Spinal cord (tissue), 10 donors: Measurements from ENCODE around the gene MGA. TPM values are rescaled to one million over a fixed set of nuclear protein-coding genes. Genes with fewer than 3 reads are reported as not detected.

Source experiments
- DNase-seq, 6 donors: peaks; one replicate each; pipeline versions ENCODE4 v3.0.0 to v3.0.0-alpha.2; 2013 to 2015; ENCODE audit warnings: low spot score in 6 of 6, low read depth in 4 of 6
- H3K27ac ChIP-seq: one replicate; pipeline ENCODE4 v1.5.1; 2013; ENCODE audit warnings: low read depth, low read length, control low read depth
- H3K27me3 ChIP-seq: one replicate; pipeline ENCODE4 v1.6.1; 2013; ENCODE audit warnings: low read length; ENCODE audit not compliant: control insufficient read depth, insufficient read depth
- H3K36me3 ChIP-seq: one replicate; pipeline ENCODE4 v1.6.1; 2013; ENCODE audit warnings: low read length; ENCODE audit not compliant: control insufficient read depth, insufficient read depth
- H3K4me1 ChIP-seq: one replicate; pipeline ENCODE4 v1.6.1; 2013; ENCODE audit warnings: low read length; ENCODE audit not compliant: control insufficient read depth, insufficient read depth
- H3K4me3 ChIP-seq: one replicate; pipeline ENCODE4 v1.5.1; 2013; ENCODE audit warnings: low read depth, low read length, control low read depth
- H3K9me3 ChIP-seq: one replicate; pipeline ENCODE4 v1.6.1; 2013; ENCODE audit warnings: low read length; ENCODE audit not compliant: control insufficient read depth, insufficient read depth
- WGBS: methylation state at CpG from one replicate; pipeline ENCODE4 v1.1.5; 2013; ENCODE audit warnings: missing lambda C conversion rate; ENCODE audit not compliant: insufficient coverage; 5-methylcytosine and 5-hydroxymethylcytosine counted together
- polyA plus RNA-seq, 2 donors: library from polyadenylated mRNA; unstranded; fragments of 120-200 nt; gene quantifications; one replicate each; pipeline ENCODE4 v1.2.1, GENCODE V29; 2013; ENCODE audit not compliant: insufficient read length in 2 of 2
- total RNA-seq, 2 donors: library from RNA; depleted of rRNA in 1 of 2; stranded (reverse); fragments of 120-200 nt in 1 of 2; fragments of >200 nt in 1 of 2; gene quantifications; one replicate each; pipeline versions ENCODE4 v1.2.3 to v1.2.4, GENCODE V29; 2013 to 2014
- donor health status: healthy.

MGA gene
- total and polyA plus RNA-seq, 4 donors = 12.7 to 76.2 (median 38.7) TPM

GRCh38 chr15:41631880-41632470, 28.2 kb upstream of the MGA start:
- Histone ChIP-seq H3K27me3 (no peaks in the 10 kb centered on the region), H3K27ac (no peak overlapping the region), H3K4me3 (no peak overlapping the region), H3K4me1 (no peaks in the 10 kb centered on the region), H3K9me3 (no peaks in the 10 kb centered on the region), H3K36me3 (no peaks in the 10 kb centered on the region)
- 83% methylated on average over 1 of the region's 3 CpGs for WGBS
- no peak for DNase-seq

- no peak overlapping the region for H3K27ac ChIP-seq
- no peaks in the 10 kb centered on the region for H3K4me1 ChIP-seq
- H3K36me3 ChIP-seq = no peaks in the 10 kb centered on the region
- no peaks in the 10 kb centered on the region for H3K27me3 ChIP-seq
- 93% methylated on average over 2 of the region's 4 CpGs for WGBS
- DNase-seq = no peak
- H3K9me3 ChIP-seq = no peaks in the 10 kb centered on the region
- H3K4me3 ChIP-seq = no peak overlapping the region
Observed at GRCh38 chr15:41633609-41634008, 26.6 kb upstream of the MGA start.

- H3K4me1 ChIP-seq = no peaks in the 10 kb centered on the region
- no peaks in the 10 kb centered on the region for H3K27me3 ChIP-seq
- no peaks in the 10 kb centered on the region for H3K36me3 ChIP-seq
- H3K9me3 ChIP-seq = no peaks in the 10 kb centered on the region
- WGBS = no CpG with 5 or more reads among the region's 1 CpG
- no peak overlapping the region for H3K27ac ChIP-seq
- no peak for DNase-seq
- H3K4me3 ChIP-seq = no peak overlapping the region
Observed at GRCh38 chr15:41634072-41634626, 26.1 kb upstream of the MGA start.

- H3K9me3 ChIP-seq = no peaks in the 10 kb centered on the region
- H3K27me3 ChIP-seq = no peaks in the 10 kb centered on the region
- no peaks in the 10 kb centered on the region for H3K4me1 ChIP-seq
- WGBS = 85% methylated on average over 2 of the region's 2 CpGs
- no peaks in the 10 kb centered on the region for H3K36me3 ChIP-seq
- H3K27ac ChIP-seq = no peak overlapping the region
- no peak for DNase-seq
- no peak overlapping the region for H3K4me3 ChIP-seq
Observed at GRCh38 chr15:41637086-41637485, 23.1 kb upstream of the MGA start.

- WGBS = no CpG with 5 or more reads among the region's 1 CpG
- Histone ChIP-seq H3K4me3 (no peak overlapping the region), H3K9me3 (no peaks in the 10 kb centered on the region), H3K27me3 (no peaks in the 10 kb centered on the region), H3K27ac (no peak overlapping the region), H3K36me3 (no peaks in the 10 kb centered on the region), H3K4me1 (no peaks in the 10 kb centered on the region)
- no peak for DNase-seq
Observed at GRCh38 chr15:41640985-41641384, 19.2 kb upstream of the MGA start.

- DNase-seq = no peak
- Histone ChIP-seq H3K9me3 (no peaks in the 10 kb centered on the region), H3K36me3 (no peaks in the 10 kb centered on the region), H3K4me3 (no peak overlapping the region), H3K4me1 (no peaks in the 10 kb centered on the region), H3K27me3 (no peaks in the 10 kb centered on the region), H3K27ac (no peak overlapping the region)
Observed at GRCh38 chr15:41647262-41647661, 12.9 kb upstream of the MGA start.

- H3K36me3 ChIP-seq = no peaks in the 10 kb centered on the region
- H3K27me3 ChIP-seq = no peaks in the 10 kb centered on the region
- H3K9me3 ChIP-seq = no peaks in the 10 kb centered on the region
- no CpG with 5 or more reads among the region's 1 CpG for WGBS
- no peak overlapping the region for H3K27ac ChIP-seq
- H3K4me1 ChIP-seq = no peaks in the 10 kb centered on the region
- no peak overlapping the region for H3K4me3 ChIP-seq
- DNase-seq = no peak
Observed at GRCh38 chr15:41648097-41648496, 12.1 kb upstream of the MGA start.

- DNase-seq = peak in 1 of 6 donors; percentile 5
- H3K36me3 ChIP-seq = no peaks in the 10 kb centered on the region
- no peak overlapping the region for H3K4me3 ChIP-seq
- H3K27me3 ChIP-seq = no peaks in the 10 kb centered on the region
- H3K4me1 ChIP-seq = no peaks in the 10 kb centered on the region
- no peak overlapping the region for H3K27ac ChIP-seq
- H3K9me3 ChIP-seq = no peaks in the 10 kb centered on the region
- 100% methylated on average over 1 of the region's 1 CpG for WGBS
Observed at GRCh38 chr15:41648770-41649169, 11.4 kb upstream of the MGA start.

GRCh38 chr15:41650806-41651205, 9.4 kb upstream of the MGA start:
- WGBS = no CpG with 5 or more reads among the region's 1 CpG
- H3K27me3 ChIP-seq = no peaks in the 10 kb centered on the region
- no peak overlapping the region for H3K4me3 ChIP-seq
- DNase-seq = no peak
- H3K27ac ChIP-seq = no peak overlapping the region
- H3K36me3 ChIP-seq = no peaks in the 10 kb centered on the region
- no peaks in the 10 kb centered on the region for H3K9me3 ChIP-seq
- H3K4me1 ChIP-seq = no peaks in the 10 kb centered on the region

GRCh38 chr15:41651373-41651772, 8.8 kb upstream of the MGA start:
- Histone ChIP-seq H3K9me3 (no peaks in the 10 kb centered on the region), H3K27ac (no peak overlapping the region), H3K4me1 (no peaks in the 10 kb centered on the region), H3K27me3 (no peaks in the 10 kb centered on the region), H3K4me3 (no peak overlapping the region), H3K36me3 (no peaks in the 10 kb centered on the region)
- no peak for DNase-seq
- 100% methylated on average over 1 of the region's 1 CpG for WGBS
